WTC11 (cell line): ENCODE measurements around the gene TMEM134. TPM values are rescaled to one million over a fixed set of nuclear protein-coding genes. Genes with fewer than 3 reads are reported as not detected.
"Not testable (repeated sequence)": the region's sequence is repeated elsewhere in the genome, so short reads cannot be mapped to it uniquely, and the experiment has no call there.

ENCODE experiments used
- ATAC-seq: fragments of 200-7000 bp; cut with Tn5 transposase; 2 replicates; pipeline ENCODE4 v1.10.0; 2021; ENCODE audit warnings: mild to moderate bottlenecking, moderate library complexity
- CTCF ChIA-PET: fragments of 300-600 bp; sonication (Branson Sonifier 250); formaldehyde crosslinking; loops from one replicate; lab custom pipeline; 2021; ENCODE audit warnings: antibody characterized with exemption; lab: Charles Lee
- POLR2A ChIA-PET: fragments of 350-600 bp; sonication (Branson Sonifier 250); formaldehyde crosslinking; loops from one replicate; lab custom pipeline; 2021; ENCODE audit warnings: antibody characterized with exemption; lab: Charles Lee
- DNase-seq: peaks from one replicate; pipeline ENCODE4 v3.0.0; 2021; ENCODE audit warnings: low spot score
- H3K27ac Mint-ChIP-seq: 2 replicates; pipeline ENCODE4 v1.8.0; 2021; ENCODE audit warnings: mixed read lengths
- H3K27me3 Mint-ChIP-seq: 2 replicates; pipeline ENCODE4 v1.8.0; 2021; ENCODE audit warnings: low read depth, mild to moderate bottlenecking, moderate library complexity, mixed read lengths
- H3K36me3 Mint-ChIP-seq: 2 replicates; pipeline ENCODE4 v1.8.0; 2021; ENCODE audit warnings: mixed read lengths
- H3K4me1 Mint-ChIP-seq: 2 replicates; pipeline ENCODE4 v1.8.0; 2022; ENCODE audit warnings: mixed read lengths
- H3K4me3 Mint-ChIP-seq: 2 replicates; pipeline ENCODE4 v1.8.0; 2021; ENCODE audit warnings: mild to moderate bottlenecking, moderate library complexity, mixed read lengths
- H3K9me3 Mint-ChIP-seq: 2 replicates; pipeline ENCODE4 v1.8.0; 2021; ENCODE audit warnings: mixed read lengths
- CREB1 ChIP-seq: sonication (generic); formaldehyde crosslinking; IDR thresholded peaks from 2 replicates; pipeline ENCODE4 v1.8.0; 2023; ENCODE audit warnings: mild to moderate bottlenecking, missing genetic modification reagents
- ETV6 ChIP-seq: sonication (generic); formaldehyde crosslinking; IDR thresholded peaks from 2 replicates; pipeline ENCODE4 v1.8.1; 2022; ENCODE audit warnings: mild to moderate bottlenecking, missing genetic modification reagents
- FOXK1 ChIP-seq: sonication (generic); formaldehyde crosslinking; IDR thresholded peaks from 2 replicates; pipeline ENCODE4 v1.8.0; 2022; ENCODE audit warnings: mild to moderate bottlenecking, moderate library complexity, missing genetic modification reagents
- FOXP4 ChIP-seq: sonication (generic); formaldehyde crosslinking; IDR thresholded peaks from 2 replicates; pipeline ENCODE4 v1.8.0; 2022; ENCODE audit warnings: mild to moderate bottlenecking, missing genetic modification reagents
- IRF2 ChIP-seq: sonication (generic); formaldehyde crosslinking; IDR thresholded peaks from 2 replicates; pipeline ENCODE4 v1.8.0; 2022; ENCODE audit warnings: low read depth, missing genetic modification reagents, borderline replicate concordance
- NR3C1 ChIP-seq: sonication (generic); formaldehyde crosslinking; conservative IDR thresholded peaks from 2 replicates; pipeline ENCODE4 v1.8.1; 2023; ENCODE audit warnings: low read depth, mild to moderate bottlenecking, missing genetic modification reagents
- SOX15 ChIP-seq: fragments of 250-450 bp; sonication (Bioruptor Pico); IDR thresholded peaks from 2 replicates; pipeline ENCODE4 v1.9.0; 2021; ENCODE audit warnings: mild to moderate bottlenecking
- ZNF232 ChIP-seq: sonication (generic); formaldehyde crosslinking; IDR thresholded peaks from 2 replicates; pipeline ENCODE4 v1.8.0; 2022; ENCODE audit warnings: mild to moderate bottlenecking, missing genetic modification reagents
- ZNF532 ChIP-seq: fragments of 250-450 bp; sonication (Bioruptor Pico); IDR thresholded peaks from 2 replicates; pipeline ENCODE4 v1.9.0; 2021; ENCODE audit warnings: mild to moderate bottlenecking, borderline replicate concordance
- total RNA-seq: library from RNA; stranded (reverse); gene quantifications from 3 replicates; pipeline ENCODE4 v1.2.3, GENCODE V29; 2021
- TF ChIP-seq, protein P1 (sequence below): sonication (generic); formaldehyde crosslinking; IDR thresholded peaks from 2 replicates; pipeline ENCODE4 v1.8.1; 2023; ENCODE audit warnings: mild to moderate bottlenecking, moderate library complexity, missing genetic modification reagents
- TF ChIP-seq, protein P2 (sequence below): sonication (generic); formaldehyde crosslinking; IDR thresholded peaks from 2 replicates; pipeline ENCODE4 v1.8.0; 2023; ENCODE audit warnings: mild to moderate bottlenecking, missing genetic modification reagents
- TF ChIP-seq, protein P3 (sequence below): fragments of 250-450 bp; sonication (Bioruptor Pico); IDR thresholded peaks from 2 replicates; pipeline ENCODE4 v1.9.0; 2021; ENCODE audit warnings: moderate library complexity, mild to moderate bottlenecking, inconsistent platforms, borderline replicate concordance

The TMEM134 gene
- total RNA-seq, 1 experiment from 2014 or later, result 55.6 TPM

- TF ChIP-seq ZNF532 (CRISPR knock-in tag), result no peak
Measured at GRCh38 chr11:67466367-67466766, 2.7 kb downstream of the TMEM134 start (continued).

GRCh38 chr11:67465530-67465929 is 3.5 kb downstream of the TMEM134 start:
- POLR2A ChIA-PET, result interaction anchor here (0.6 to 1.1 kb wide), 4 partner anchors 92 to 1164 kb away, joined by 3 to 4 read pairs (median 3); partner anchors contain the start of gene POLD4
- H3K9me3 Mint-ChIP-seq, H3K36me3 Mint-ChIP-seq, H3K27me3 Mint-ChIP-seq, DNase-seq, ATAC-seq: not testable (repeated sequence)
- H3K4me1 Mint-ChIP-seq, result peaks cover 23% of the 10 kb centered on the region
- CTCF ChIA-PET, result interaction anchor here (1.0 kb wide), 2 partner anchors 64 to 114 kb away, joined by 3 to 4 read pairs; partner anchors contain the start of gene PPP1CA
- peak overlapping the region; percentile 63 for H3K27ac Mint-ChIP-seq
- peak overlapping the region; percentile 79 for H3K4me3 Mint-ChIP-seq

- TF ChIP-seq ZNF232 (0 out of 2 replicates have a peak, but pooled peaks have one; percentile 11), CREB1 (CRISPR knock-in tag) (no peak), ETV6 (CRISPR knock-in tag) (no peak)
- TF ChIP-seq, protein P1, sequence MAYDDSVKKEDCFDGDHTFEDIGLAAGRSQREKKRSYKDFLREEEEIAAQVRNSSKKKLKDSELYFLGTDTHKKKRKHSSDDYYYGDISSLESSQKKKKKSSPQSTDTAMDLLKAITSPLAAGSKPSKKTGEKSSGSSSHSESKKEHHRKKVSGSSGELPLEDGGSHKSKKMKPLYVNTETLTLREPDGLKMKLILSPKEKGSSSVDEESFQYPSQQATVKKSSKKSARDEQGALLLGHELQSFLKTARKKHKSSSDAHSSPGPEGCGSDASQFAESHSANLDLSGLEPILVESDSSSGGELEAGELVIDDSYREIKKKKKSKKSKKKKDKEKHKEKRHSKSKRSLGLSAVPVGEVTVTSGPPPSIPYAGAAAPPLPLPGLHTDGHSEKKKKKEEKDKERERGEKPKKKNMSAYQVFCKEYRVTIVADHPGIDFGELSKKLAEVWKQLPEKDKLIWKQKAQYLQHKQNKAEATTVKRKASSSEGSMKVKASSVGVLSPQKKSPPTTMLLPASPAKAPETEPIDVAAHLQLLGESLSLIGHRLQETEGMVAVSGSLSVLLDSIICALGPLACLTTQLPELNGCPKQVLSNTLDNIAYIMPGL, result 0 out of 2 replicates have a peak, but pooled peaks have one; percentile 3
- TF ChIP-seq, all 79 proteins: peak for 2
- Mint-ChIP-seq H3K9me3 (no peaks in the 10 kb centered on the region), H3K27ac (peak overlapping the region; percentile 63), H3K36me3 (no peaks in the 10 kb centered on the region), H3K27me3 (0 out of 2 replicates have a peak, but pooled peaks cover 4% of the 10 kb centered on the region), H3K4me1 (peaks cover 23% of the 10 kb centered on the region), H3K4me3 (peak overlapping the region; percentile 79)
- DNase-seq, result no peak
- POLR2A ChIA-PET, result interaction anchor here (0.6 to 1.1 kb wide), 4 partner anchors 91 to 1163 kb away, joined by 3 to 4 read pairs (median 3); partner anchors contain the start of gene POLD4
- CTCF ChIA-PET, result interaction anchor here (1.0 kb wide), 2 partner anchors 64 to 114 kb away, joined by 3 to 4 read pairs; partner anchors contain the start of gene PPP1CA
- ATAC-seq, result no peak; the same call in 1 of the 2 replicates
Measured at GRCh38 chr11:67465189-67465510, 3.9 kb downstream of the TMEM134 start.

DNA sequence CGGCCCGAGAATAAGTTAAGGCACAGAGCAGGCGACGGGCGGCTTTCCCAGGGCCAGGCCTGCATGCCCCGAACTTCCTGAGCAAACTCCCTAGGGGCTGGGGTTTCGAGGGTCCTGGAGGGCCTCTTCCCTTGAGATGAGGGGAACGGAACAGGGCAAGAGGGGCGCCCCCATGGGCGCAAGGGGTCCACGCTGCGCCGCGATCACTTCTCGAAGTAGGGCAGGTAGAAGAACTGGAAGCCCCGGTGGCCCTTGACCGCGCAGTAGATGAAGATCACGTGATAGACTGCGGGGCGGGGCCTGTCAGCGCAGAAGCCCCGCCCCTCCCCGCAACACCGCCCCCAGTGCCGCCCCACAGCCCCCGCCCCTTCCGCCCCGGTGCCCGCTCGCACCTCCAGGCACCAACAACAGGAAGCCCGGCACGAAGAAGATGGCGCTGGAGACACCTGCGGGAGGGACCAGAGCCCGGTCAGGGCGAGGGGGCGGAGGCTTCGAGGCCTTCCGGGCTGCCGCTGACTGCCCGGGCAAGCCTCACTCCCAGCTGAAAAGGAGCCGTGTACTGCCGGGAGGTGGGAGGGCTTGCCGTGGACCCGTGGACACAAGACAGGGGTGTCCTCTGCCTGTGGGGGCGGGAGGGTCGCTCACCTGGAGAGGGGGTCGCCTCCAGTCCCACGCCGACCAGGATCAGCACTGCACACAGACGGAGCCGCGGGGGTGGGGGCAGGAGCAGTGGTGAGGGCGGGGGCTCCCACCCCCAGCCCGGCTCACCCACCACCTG is 4.5 kb downstream of the TMEM134 start:
- H3K36me3 Mint-ChIP-seq, result no peaks in the 10 kb centered on the region
- ChIA-PET POLR2A (interaction anchor here (0.6 to 1.1 kb wide), 4 partner anchors 91 to 1163 kb away, joined by 3 to 4 read pairs (median 3); partner anchors contain the start of gene POLD4), CTCF (interaction anchor here (1.0 kb wide), 2 partner anchors 63 to 113 kb away, joined by 3 to 4 read pairs; partner anchors contain the start of gene PPP1CA)
- H3K27ac Mint-ChIP-seq, result 0 out of 2 replicates have a peak overlapping the region, but pooled peaks have one; percentile 45
- peak; percentile 78 for ATAC-seq
- peaks cover 23% of the 10 kb centered on the region for H3K4me1 Mint-ChIP-seq
- H3K27me3 Mint-ChIP-seq, result peaks cover 6% of the 10 kb centered on the region; the same call in 1 of the 2 replicates
- H3K4me3 Mint-ChIP-seq, result peak overlapping the region; percentile 79
- no peaks in the 10 kb centered on the region for H3K9me3 Mint-ChIP-seq
- DNase-seq, result peak; percentile 91
- TF ChIP-seq, protein P2, sequence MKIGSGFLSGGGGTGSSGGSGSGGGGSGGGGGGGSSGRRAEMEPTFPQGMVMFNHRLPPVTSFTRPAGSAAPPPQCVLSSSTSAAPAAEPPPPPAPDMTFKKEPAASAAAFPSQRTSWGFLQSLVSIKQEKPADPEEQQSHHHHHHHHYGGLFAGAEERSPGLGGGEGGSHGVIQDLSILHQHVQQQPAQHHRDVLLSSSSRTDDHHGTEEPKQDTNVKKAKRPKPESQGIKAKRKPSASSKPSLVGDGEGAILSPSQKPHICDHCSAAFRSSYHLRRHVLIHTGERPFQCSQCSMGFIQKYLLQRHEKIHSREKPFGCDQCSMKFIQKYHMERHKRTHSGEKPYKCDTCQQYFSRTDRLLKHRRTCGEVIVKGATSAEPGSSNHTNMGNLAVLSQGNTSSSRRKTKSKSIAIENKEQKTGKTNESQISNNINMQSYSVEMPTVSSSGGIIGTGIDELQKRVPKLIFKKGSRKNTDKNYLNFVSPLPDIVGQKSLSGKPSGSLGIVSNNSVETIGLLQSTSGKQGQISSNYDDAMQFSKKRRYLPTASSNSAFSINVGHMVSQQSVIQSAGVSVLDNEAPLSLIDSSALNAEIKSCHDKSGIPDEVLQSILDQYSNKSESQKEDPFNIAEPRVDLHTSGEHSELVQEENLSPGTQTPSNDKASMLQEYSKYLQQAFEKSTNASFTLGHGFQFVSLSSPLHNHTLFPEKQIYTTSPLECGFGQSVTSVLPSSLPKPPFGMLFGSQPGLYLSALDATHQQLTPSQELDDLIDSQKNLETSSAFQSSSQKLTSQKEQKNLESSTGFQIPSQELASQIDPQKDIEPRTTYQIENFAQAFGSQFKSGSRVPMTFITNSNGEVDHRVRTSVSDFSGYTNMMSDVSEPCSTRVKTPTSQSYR (CRISPR knock-in tag), result 0 out of 2 replicates have a peak, but pooled peaks have one; percentile 60
- TF ChIP-seq, protein P3, sequence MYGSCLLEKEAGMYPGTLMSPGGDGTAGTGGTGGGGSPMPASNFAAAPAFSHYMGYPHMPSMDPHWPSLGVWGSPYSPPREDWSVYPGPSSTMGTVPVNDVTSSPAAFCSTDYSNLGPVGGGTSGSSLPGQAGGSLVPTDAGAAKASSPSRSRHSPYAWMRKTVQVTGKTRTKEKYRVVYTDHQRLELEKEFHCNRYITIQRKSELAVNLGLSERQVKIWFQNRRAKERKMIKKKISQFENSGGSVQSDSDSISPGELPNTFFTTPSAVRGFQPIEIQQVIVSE (CRISPR knock-in tag), result no peak
- TF ChIP-seq IRF2 (no peak), CREB1 (CRISPR knock-in tag) (0 out of 2 replicates have a peak, but pooled peaks have one; percentile 24), FOXK1 (CRISPR knock-in tag) (peak; percentile 72; the same call in 1 of the 2 replicates), SOX15 (no peak), NR3C1 (CRISPR knock-in tag) (no peak), FOXP4 (CRISPR knock-in tag) (0 out of 2 replicates have a peak, but pooled peaks have one; percentile 66), ZNF232 (0 out of 2 replicates have a peak, but pooled peaks have one; percentile 19)
